GM12878 (cell line): ENCODE measurements around the gene TFDP1. TPM values are rescaled to one million over a fixed set of nuclear protein-coding genes. Genes with fewer than 3 reads are reported as not detected.

ENCODE experiments used
- ATAC-seq: fragments of 200-7000 bp; cut with Tn5 transposase; 3 replicates; pipeline ENCODE4 v1.9.1; 2020; ENCODE audit warnings: mild to moderate bottlenecking, moderate library complexity
- BruUV-seq: library from RNA; stranded (reverse); fragments of 400-500 nt; replicated peaks from 2 replicates; lab custom pipeline; 2021; lab: Mats Ljungman, UMichigan
- CTCF ChIA-PET: fragments of 300-600 bp; sonication (Branson Sonifier 250); formaldehyde crosslinking; extraction: SDS; loops from one replicate; lab custom pipeline; 2021; ENCODE audit warnings: inconsistent platforms; lab: Yijun Ruan, JAX
- POLR2A ChIA-PET: fragments of 350-600 bp; formaldehyde crosslinking; extraction: SDS; loops from one replicate; lab custom pipeline; 2021; ENCODE audit warnings: inconsistent platforms; lab: Charles Lee
- RAD21 ChIA-PET: fragments of 300-600 bp; sonication (Branson Sonifier 250); formaldehyde crosslinking; loops from one replicate; lab custom pipeline; 2023; ENCODE audit warnings: antibody characterized with exemption; ENCODE audit not compliant: unreplicated experiment; lab: Charles Lee
- SMC1A ChIA-PET: fragments of 300-600 bp; sonication (Branson Sonifier 250); formaldehyde crosslinking; loops from one replicate; lab custom pipeline; 2023; ENCODE audit not compliant: unreplicated experiment, uncharacterized antibody; lab: Charles Lee
- DNase-seq: peaks from one replicate; pipeline ENCODE4 v3.0.0-alpha.2; 2011; ENCODE audit warnings: low read depth, low spot score
- FAIRE-seq: peaks from 3 replicates; lab custom pipeline; 2011; peaks lifted over from hg19 to GRCh38; lab: Jason Lieb, UNC
- H2AFZ ChIP-seq: 2 replicates; pipeline ENCODE4 v1.6.0; 2011; ENCODE audit warnings: low read depth, low read length, control low read depth; ENCODE audit not compliant: control insufficient read depth
- H3K27ac ChIP-seq: 2 replicates; pipeline ENCODE4 v1.5.1; 2011; ENCODE audit warnings: control low read depth; ENCODE audit not compliant: control insufficient read depth, insufficient read depth
- H3K27me3 ChIP-seq, 2 experiments: replicated peaks in 1 of 2; 2 replicates each; pipeline versions ENCODE4 v1.6.0 to v1.6.1; 2011; ENCODE audit warnings: low read length in 1 of 2; ENCODE audit not compliant: control insufficient read depth in 2 of 2, insufficient read depth in 2 of 2
- H3K36me3 ChIP-seq, 2 experiments: 2 replicates each; pipeline ENCODE4 v1.5.1; 2011; ENCODE audit warnings: low read length in 1 of 2; ENCODE audit not compliant: control insufficient read depth in 2 of 2, insufficient read depth in 2 of 2
- H3K4me1 ChIP-seq: 2 replicates; pipeline ENCODE4 v1.6.1; 2011; ENCODE audit warnings: mild to moderate bottlenecking, low read length, moderate library complexity, mixed read lengths; ENCODE audit not compliant: control insufficient read depth, insufficient read depth
- H3K4me2 ChIP-seq: 2 replicates; pipeline ENCODE4 v1.6.0; 2011; ENCODE audit warnings: control low read depth; ENCODE audit not compliant: control insufficient read depth, insufficient read depth
- H3K4me3 ChIP-seq: fragments of 200-600 bp; sonication (generic); 2 replicates; pipeline ENCODE4 v1.5.1; 2016
- H3K79me2 ChIP-seq: 2 replicates; pipeline ENCODE4 v1.6.0; 2011; ENCODE audit warnings: low read length; ENCODE audit not compliant: control insufficient read depth, insufficient read depth
- H3K9ac ChIP-seq: 2 replicates; pipeline ENCODE4 v1.8.0; 2011; ENCODE audit warnings: low read length, control low read depth, mixed read lengths; ENCODE audit not compliant: control insufficient read depth, insufficient read depth
- H3K9me3 ChIP-seq: replicated peaks from 3 replicates; pipeline ENCODE4 v1.5.1; 2011; ENCODE audit warnings: mild to moderate bottlenecking, low read length; ENCODE audit not compliant: control insufficient read depth, insufficient read depth
- H4K20me1 ChIP-seq: 2 replicates; pipeline ENCODE4 v1.6.0; 2011; ENCODE audit not compliant: control insufficient read depth, insufficient read depth
- BCL3 ChIP-seq: IDR thresholded peaks from 2 replicates; pipeline ENCODE4 v1.6.1; 2011; ENCODE audit warnings: borderline replicate concordance, low read depth, mild to moderate bottlenecking, moderate library complexity, low read length; ENCODE audit not compliant: insufficient read depth, poor library complexity, severe bottlenecking
- CBX3 ChIP-seq: fragments of 200-600 bp; sonication (generic); IDR thresholded peaks from 2 replicates; pipeline ENCODE4 v1.6.1; 2016; ENCODE audit warnings: low read depth, borderline replicate concordance
- HSF1 ChIP-seq: fragments of 150-350 bp; IDR thresholded peaks from 2 replicates; pipeline ENCODE4 v1.6.1; 2014; ENCODE audit warnings: mild to moderate bottlenecking, low read depth, low read length
- IRF5 ChIP-seq: fragments of 450-650 bp; IDR thresholded peaks from 2 replicates; pipeline ENCODE4 v1.6.1; 2017; ENCODE audit warnings: borderline replicate concordance
- PRDM15 ChIP-seq: fragments of 450-650 bp; formaldehyde crosslinking; IDR thresholded peaks from 2 replicates; pipeline ENCODE4 v1.4.0; 2020; ENCODE audit warnings: mild to moderate bottlenecking, moderate library complexity
- REST ChIP-seq: IDR thresholded peaks from 2 replicates; pipeline ENCODE4 v1.6.1; 2012; ENCODE audit warnings: mild to moderate bottlenecking, low read depth, low read length
- SIX5 ChIP-seq: IDR thresholded peaks from 2 replicates; pipeline ENCODE4 v1.6.1; 2011; ENCODE audit warnings: mild to moderate bottlenecking, low read depth, low read length, moderate library complexity; ENCODE audit not compliant: severe bottlenecking
- SPI1 ChIP-seq: IDR thresholded peaks from 2 replicates; pipeline ENCODE4 v1.6.1; 2011; ENCODE audit warnings: low read depth, mild to moderate bottlenecking, low read length, moderate library complexity, borderline replicate concordance; ENCODE audit not compliant: insufficient read depth
- ZZZ3 ChIP-seq: IDR thresholded peaks from 2 replicates; pipeline ENCODE4 v1.6.1; 2011; ENCODE audit warnings: low read depth; ENCODE audit not compliant: control insufficient read depth, insufficient read length
- WGBS: methylation state at CpG from one replicate; pipeline ENCODE4 v1.1.6; 2016; ENCODE audit warnings: low lambda C conversion rate; ENCODE audit not compliant: insufficient replicate concordance, insufficient coverage; ENCODE audit errors: missing lambda C conversion rate; 5-methylcytosine and 5-hydroxymethylcytosine counted together
- in situ Hi-C: fragments of 300-500 bp; cut with MboI; formaldehyde crosslinking; loops from 9 replicates; pipeline ENCODE4 v1.14.3; 2018; ENCODE audit warnings: mixed read lengths
- intact Hi-C: fragments of 100-400 bp; cut with micrococcal nuclease; formaldehyde crosslinking; loops from one replicate; pipeline ENCODE4 v1.14.2; 2022; ENCODE audit not compliant: unreplicated experiment
- polyA plus RNA-seq, 11 experiments: library from polyadenylated mRNA; depleted of rRNA in 4 of 11; unstranded in 6 of 11; stranded (reverse) in 5 of 11; fragments of >200 nt; fragmentation: Nextera tagmentation in 4 of 11; fragmentation: Illumina TruSeq in 1 of 11; extraction: Ambion mirVana in 4 of 11; extraction: Trizol in 1 of 11; gene quantifications; 1 replicate in 1 of 11; 2 replicates in 10 of 11; pipeline versions ENCODE4 v1.2.1 to v1.2.3, GENCODE V29; 2011 to 2016; ENCODE audit warnings: inconsistent platforms in 2 of 11, missing spikeins in 2 of 11, low read depth in 1 of 11
- total RNA-seq, 4 experiments: library from RNA; depleted of rRNA in 3 of 4; stranded (reverse); fragments of >200 nt in 3 of 4; fragmentation: Illumina TruSeq in 1 of 4; extraction: Trizol in 1 of 4; gene quantifications; 2 replicates each; pipeline versions ENCODE4 v1.2.1 to v1.2.3, GENCODE V29; 2013 to 2021

Gene TFDP1
- total and polyA plus RNA-seq, 10 of the 15 experiments (the other 5 are each of a cell fraction or from before 2014, with no cell fraction given): 37.7 to 254 (median 119) TPM

GRCh38 chr13:113664751-113665596, 80.4 kb downstream of the TFDP1 start:
- Histone ChIP-seq H3K27ac (no peak overlapping the region), H3K27me3 (no peaks in the 10 kb centered on the region), H3K9me3 (no peaks in the 10 kb centered on the region; the same call in 2 of the 3 replicates), H3K4me2 (no peak overlapping the region), H3K79me2 (no peaks in the 10 kb centered on the region), H3K9ac (no peak overlapping the region), H3K4me3 (no peak overlapping the region), H3K4me1 (no peaks in the 10 kb centered on the region), H4K20me1 (no peaks in the 10 kb centered on the region), H2AFZ (no peak overlapping the region), H3K36me3 (no peaks in the 10 kb centered on the region)
- intact Hi-C loops: no loop called here
- ChIA-PET RAD21 (no interaction called here), SMC1A (no interaction called here), CTCF (no interaction called here), POLR2A (no interaction called here)
- in situ Hi-C loops: no loop called here
- BruUV-seq: no TSS peak
- DNase-seq (no peak), FAIRE-seq (no peak), ATAC-seq (no peak)
- WGBS: 78% methylated on average over 21 of the region's 21 CpGs
- TF ChIP-seq BCL3 (no peak), IRF5 (no peak), CBX3 (no peak), SIX5 (no peak), HSF1 (no peak), ZZZ3 (no peak), REST (no peak), PRDM15 (CRISPR knock-in tag) (no peak), SPI1 (no peak)
